HUES6 (cell line): Measurements from ENCODE around the gene ACSL6.

Experiments used
- H3K27ac ChIP-seq: 2 replicates; pipeline ENCODE4 v1.7.0; 2013; ENCODE audit warnings: low read depth, mild to moderate bottlenecking, low read length, inconsistent platforms
- H3K27me3 ChIP-seq: 2 replicates; pipeline ENCODE4 v1.6.1; 2013; ENCODE audit warnings: low read length; ENCODE audit not compliant: control insufficient read depth, insufficient read depth
- H3K36me3 ChIP-seq: 2 replicates; pipeline ENCODE4 v1.6.1; 2013; ENCODE audit warnings: low read length; ENCODE audit not compliant: control insufficient read depth, insufficient read depth
- H3K4me1 ChIP-seq: 2 replicates; pipeline ENCODE4 v1.6.1; 2013; ENCODE audit warnings: low read length; ENCODE audit not compliant: control insufficient read depth, insufficient read depth
- H3K4me3 ChIP-seq: 2 replicates; pipeline ENCODE4 v1.5.1; 2013; ENCODE audit warnings: low read depth, low read length
- H3K9ac ChIP-seq: one replicate; pipeline ENCODE4 v1.6.1; 2013; ENCODE audit warnings: mild to moderate bottlenecking, low read length
- H3K9me3 ChIP-seq: 2 replicates; pipeline ENCODE4 v1.6.1; 2013; ENCODE audit warnings: low read depth, low read length; ENCODE audit not compliant: control insufficient read depth, insufficient read depth

The ACSL6 gene

GRCh38 chr5:131973089-131973712 lies 38.3 kb downstream of the ACSL6 start:
- Histone ChIP-seq H3K27ac (no peak overlapping the region), H3K9me3 (no peaks in the 10 kb centered on the region), H3K36me3 (no peaks in the 10 kb centered on the region), H3K9ac (no peak overlapping the region), H3K4me3 (no peak overlapping the region), H3K4me1 (peaks cover 16% of the 10 kb centered on the region), H3K27me3 (no peaks in the 10 kb centered on the region)

GRCh38 chr5:131968396-131968954 lies 43.0 kb downstream of the ACSL6 start:
- no peaks in the 10 kb centered on the region for H3K27me3 ChIP-seq
- H3K4me3 ChIP-seq = no peak overlapping the region
- H3K4me1 ChIP-seq = no peaks in the 10 kb centered on the region
- no peaks in the 10 kb centered on the region for H3K36me3 ChIP-seq
- H3K9me3 ChIP-seq = no peaks in the 10 kb centered on the region
- H3K27ac ChIP-seq = no peak overlapping the region
- no peak overlapping the region for H3K9ac ChIP-seq

- Histone ChIP-seq H3K27ac (no peak overlapping the region), H3K4me1 (no peaks in the 10 kb centered on the region), H3K9me3 (no peaks in the 10 kb centered on the region), H3K27me3 (no peaks in the 10 kb centered on the region), H3K36me3 (no peaks in the 10 kb centered on the region), H3K4me3 (no peak overlapping the region), H3K9ac (no peak overlapping the region)
These were observed 44.9 kb downstream of the ACSL6 start for GRCh38 chr5:131966551-131966950.

GRCh38 chr5:131965826-131966415 lies 45.5 kb downstream of the ACSL6 start:
- Histone ChIP-seq H3K4me1 (no peaks in the 10 kb centered on the region), H3K9ac (no peak overlapping the region), H3K4me3 (no peak overlapping the region), H3K36me3 (no peaks in the 10 kb centered on the region), H3K9me3 (no peaks in the 10 kb centered on the region), H3K27ac (no peak overlapping the region), H3K27me3 (no peaks in the 10 kb centered on the region)

DNA sequence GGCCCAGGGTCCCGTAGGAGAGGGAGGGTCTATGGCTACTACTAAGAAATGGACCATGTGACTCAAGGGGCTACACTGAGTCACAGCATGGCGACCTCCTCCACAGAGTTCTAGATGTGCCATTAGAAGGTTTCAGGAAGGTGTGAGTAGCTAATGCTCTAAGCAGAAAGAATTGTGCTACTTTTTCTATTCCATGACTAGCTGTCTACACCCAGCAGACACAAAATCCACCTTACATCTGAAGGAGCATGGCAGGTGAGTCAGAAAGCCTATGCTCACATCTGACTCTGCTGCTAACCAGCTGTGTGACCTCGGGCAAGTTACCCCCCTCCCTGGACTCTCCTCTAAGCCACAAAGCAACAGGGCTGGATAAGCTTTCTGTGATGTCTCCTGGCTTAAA lies 51.6 kb downstream of the ACSL6 start:
- H3K4me1 ChIP-seq = no peaks in the 10 kb centered on the region
- H3K9ac ChIP-seq = no peak overlapping the region
- no peaks in the 10 kb centered on the region for H3K27me3 ChIP-seq
- no peaks in the 10 kb centered on the region for H3K9me3 ChIP-seq
- H3K36me3 ChIP-seq = no peaks in the 10 kb centered on the region
- no peak overlapping the region for H3K27ac ChIP-seq
- no peak overlapping the region for H3K4me3 ChIP-seq

GRCh38 chr5:131959136-131959535 lies 52.3 kb downstream of the ACSL6 start:
- Histone ChIP-seq H3K27ac (no peak overlapping the region), H3K36me3 (no peaks in the 10 kb centered on the region), H3K9me3 (no peaks in the 10 kb centered on the region), H3K27me3 (no peaks in the 10 kb centered on the region), H3K9ac (no peak overlapping the region), H3K4me3 (no peak overlapping the region), H3K4me1 (no peaks in the 10 kb centered on the region)

DNA sequence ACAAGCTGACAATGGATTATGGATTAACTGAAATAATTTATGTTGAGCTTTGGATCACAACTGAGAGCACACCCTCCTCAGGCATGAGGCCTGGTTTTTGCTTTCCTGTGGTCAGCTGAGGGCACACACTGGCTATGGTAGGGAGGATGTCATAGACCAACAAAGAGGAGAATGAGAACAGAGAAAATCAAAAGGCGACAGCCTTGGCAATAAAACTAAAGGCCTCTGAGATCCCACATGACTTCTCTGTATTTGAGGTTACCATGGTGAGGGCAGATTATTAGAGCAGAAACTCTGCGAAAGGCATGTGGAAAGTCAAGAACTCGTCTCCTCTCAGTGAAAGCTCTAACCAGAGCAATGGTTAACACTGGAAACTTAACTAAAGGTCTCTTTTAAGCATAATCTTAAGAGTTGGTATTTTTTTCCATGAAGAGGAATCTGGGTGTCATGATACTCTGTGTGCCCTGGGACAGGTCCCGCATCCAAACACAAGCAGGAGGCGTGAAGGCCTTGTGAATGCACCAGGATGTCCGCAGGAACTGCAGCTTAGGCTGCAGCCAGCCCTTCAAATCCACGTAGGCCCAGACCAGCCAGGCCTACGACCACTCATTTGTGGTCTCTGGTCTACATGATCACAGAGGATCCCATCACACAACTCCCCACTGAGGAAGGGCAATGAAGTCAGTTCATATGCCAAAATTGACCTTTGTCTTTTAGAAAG lies 53.6 kb downstream of the ACSL6 start:
- Histone ChIP-seq H3K4me3 (no peak overlapping the region), H3K27me3 (no peaks in the 10 kb centered on the region), H3K4me1 (no peaks in the 10 kb centered on the region), H3K9ac (no peak overlapping the region), H3K36me3 (no peaks in the 10 kb centered on the region), H3K9me3 (no peaks in the 10 kb centered on the region), H3K27ac (no peak overlapping the region)

GRCh38 chr5:131953969-131954368 lies 57.5 kb downstream of the ACSL6 start:
- Histone ChIP-seq H3K4me1 (no peaks in the 10 kb centered on the region), H3K4me3 (no peak overlapping the region), H3K27me3 (no peaks in the 10 kb centered on the region), H3K9ac (no peak overlapping the region), H3K36me3 (no peaks in the 10 kb centered on the region), H3K9me3 (no peaks in the 10 kb centered on the region), H3K27ac (no peak overlapping the region)

DNA sequence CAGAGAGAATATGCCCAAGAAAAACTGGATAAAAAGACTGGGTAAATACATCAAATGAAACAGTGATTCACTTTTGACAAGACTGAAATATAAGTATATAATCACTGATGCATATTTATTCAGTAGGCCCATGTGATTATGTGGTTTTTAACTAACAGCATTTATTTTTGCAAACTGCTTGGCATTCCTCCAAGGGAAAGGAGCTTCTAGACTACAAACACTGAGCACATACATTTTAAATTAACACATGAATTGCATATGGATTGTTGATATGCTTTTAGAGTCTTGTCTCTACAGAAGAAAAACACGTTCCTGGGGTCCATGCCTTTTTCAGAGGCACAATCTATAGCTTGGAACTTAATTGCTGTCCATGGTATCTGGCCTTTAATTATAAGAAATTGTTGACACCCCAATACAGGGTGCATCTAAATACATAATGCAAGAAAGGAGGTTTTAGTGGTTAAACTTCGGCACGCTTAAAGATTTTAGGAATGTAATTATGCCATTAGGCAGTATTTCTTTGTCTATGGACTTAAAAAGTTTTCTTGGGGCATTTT lies 59.1 kb downstream of the ACSL6 start:
- no peak overlapping the region for H3K4me3 ChIP-seq
- H3K36me3 ChIP-seq = no peaks in the 10 kb centered on the region
- H3K9ac ChIP-seq = no peak overlapping the region
- no peaks in the 10 kb centered on the region for H3K4me1 ChIP-seq
- no peak overlapping the region for H3K27ac ChIP-seq
- H3K9me3 ChIP-seq = no peaks in the 10 kb centered on the region
- H3K27me3 ChIP-seq = no peaks in the 10 kb centered on the region

GRCh38 chr5:131950706-131951105 lies 60.8 kb downstream of the ACSL6 start:
- Histone ChIP-seq H3K4me3 (no peak overlapping the region), H3K27me3 (no peaks in the 10 kb centered on the region), H3K4me1 (no peaks in the 10 kb centered on the region), H3K36me3 (no peaks in the 10 kb centered on the region), H3K27ac (no peak overlapping the region), H3K9me3 (no peaks in the 10 kb centered on the region), H3K9ac (no peak overlapping the region)

DNA sequence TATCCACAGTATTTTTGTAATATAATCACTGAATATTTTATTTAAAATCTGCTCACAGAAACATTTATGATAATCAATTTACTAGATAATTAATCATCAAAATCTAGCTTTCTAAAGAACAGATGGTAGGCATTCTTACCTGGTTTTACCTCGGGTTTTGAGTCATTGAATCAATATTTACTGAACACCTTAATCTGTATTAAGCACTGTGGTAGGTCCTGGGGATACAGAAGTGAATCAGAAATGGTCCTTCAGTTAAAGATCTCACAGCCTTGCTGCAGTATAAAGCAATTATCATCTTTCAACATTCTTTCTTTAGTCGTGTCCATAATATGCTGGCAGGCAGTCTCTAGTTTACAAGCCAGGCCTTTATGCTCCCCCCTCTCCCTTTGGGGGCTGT lies 64.0 kb downstream of the ACSL6 start:
- Histone ChIP-seq H3K36me3 (no peaks in the 10 kb centered on the region), H3K9me3 (no peaks in the 10 kb centered on the region), H3K4me1 (no peaks in the 10 kb centered on the region), H3K27me3 (no peaks in the 10 kb centered on the region), H3K9ac (no peak overlapping the region), H3K27ac (no peak overlapping the region), H3K4me3 (no peak overlapping the region)
